AG08395 (cell line): ENCODE measurements around the gene STK26.
"Not testable (repeated sequence)": the region's sequence is repeated elsewhere in the genome, so short reads cannot be mapped to it uniquely, and the experiment has no call there.

ENCODE experiments used
- DNase-seq: peaks from one replicate; pipeline ENCODE4 v3.0.0; 2012; ENCODE audit warnings: mixed read lengths, low spot score

Gene STK26

DNA sequence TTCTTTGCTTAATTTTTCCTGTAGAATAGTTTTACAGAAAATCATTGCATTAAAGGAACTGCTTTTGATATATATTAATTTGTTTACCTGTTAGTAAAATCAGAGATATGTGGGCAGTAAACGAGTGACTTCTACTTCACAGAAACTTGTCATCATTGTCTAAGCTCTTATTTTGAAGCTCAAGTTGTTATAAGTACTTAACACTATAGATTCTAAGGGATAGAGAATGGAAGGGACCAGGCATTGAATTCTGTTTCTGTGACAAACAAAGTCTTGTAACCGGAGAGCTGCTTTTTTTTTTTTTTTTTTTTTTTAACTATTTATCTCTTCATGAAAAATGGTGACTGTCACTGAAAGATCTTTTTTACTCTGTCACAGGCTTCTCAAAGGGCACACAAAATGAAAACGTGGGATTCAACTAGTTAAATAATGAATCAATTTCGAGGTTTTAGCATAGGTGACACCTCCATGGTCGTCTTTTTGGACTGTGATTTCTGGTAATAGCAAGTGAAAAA, 14.4 kb downstream of the STK26 start:
- DNase-seq: no peak

DNA sequence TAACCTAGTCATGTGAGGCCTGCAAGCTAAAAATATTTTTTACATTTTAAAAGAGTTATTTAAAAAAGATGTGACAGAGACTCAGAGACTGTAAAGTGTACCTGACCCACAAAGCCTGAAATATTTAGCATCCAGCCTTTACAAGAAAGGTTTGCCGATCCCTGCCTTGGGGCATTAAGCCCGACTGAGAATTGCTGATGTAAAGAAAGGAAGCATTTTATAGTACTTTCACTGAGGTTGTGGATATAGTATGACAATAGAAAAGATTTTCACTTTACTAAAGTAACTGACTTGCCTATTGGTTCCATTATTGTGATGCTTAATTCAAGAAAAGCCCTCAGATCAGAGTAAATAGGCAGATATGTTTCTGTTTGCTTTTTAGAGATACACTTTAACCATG, 17.0 kb downstream of the STK26 start:
- DNase-seq: no peak

DNA sequence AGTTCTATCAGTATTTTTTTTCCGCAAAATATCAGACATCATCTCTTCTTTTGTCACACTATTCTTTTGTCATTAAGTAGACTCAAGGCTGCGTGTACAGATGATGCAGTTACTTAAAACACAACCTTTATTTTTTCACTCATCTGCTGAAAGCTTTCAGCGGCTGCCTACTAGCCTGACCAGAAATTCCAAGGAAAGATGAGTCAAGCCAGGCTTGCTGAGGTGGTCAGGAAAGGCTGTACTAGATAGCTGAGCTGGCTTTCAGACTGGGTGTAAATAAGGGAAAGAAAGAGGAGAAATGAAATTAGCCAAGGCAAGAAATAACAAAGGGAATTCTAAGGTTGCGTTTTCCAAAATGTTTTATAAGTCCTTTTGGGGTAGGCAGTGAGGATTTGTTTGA, 17.9 kb downstream of the STK26 start:
- peak; percentile 13 for DNase-seq

DNA sequence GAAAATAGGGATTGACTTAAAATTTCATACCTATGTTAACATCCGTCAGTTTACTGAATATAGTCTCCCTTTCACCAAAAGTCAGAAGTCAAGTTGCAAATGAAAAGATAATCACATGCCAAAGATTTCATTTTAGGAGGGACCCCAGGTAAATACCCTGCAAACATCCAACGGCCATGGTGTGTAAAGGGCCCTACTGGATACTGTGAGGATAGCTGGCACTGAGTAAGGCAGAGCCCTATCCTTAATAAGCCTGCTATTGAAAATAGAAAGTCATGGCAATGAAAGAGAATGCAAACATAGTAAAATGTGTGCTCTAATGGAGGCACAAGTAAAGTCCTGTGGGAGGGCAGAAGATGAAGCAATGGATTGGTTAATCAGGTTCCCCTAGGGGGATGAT, 20.9 kb downstream of the STK26 start:
- DNase-seq: no peak

DNA sequence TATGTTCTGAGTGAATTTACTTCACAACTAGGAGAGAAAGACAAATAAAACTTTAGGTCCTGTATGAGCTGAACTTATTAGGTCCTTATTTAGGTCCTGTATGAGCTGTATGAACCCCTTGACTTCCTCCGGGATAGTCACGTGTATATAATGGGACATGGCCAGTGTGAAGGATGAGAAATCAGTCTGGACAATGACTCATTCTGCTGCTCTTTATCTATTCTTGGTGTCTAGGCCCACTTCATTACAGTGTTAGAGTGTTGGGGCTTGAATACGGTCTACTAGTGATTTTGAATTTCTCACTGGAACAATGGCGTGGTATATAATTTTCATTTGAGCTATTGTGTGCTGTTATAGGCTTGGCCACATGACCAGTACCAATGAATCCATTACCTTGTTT, 21.9 kb downstream of the STK26 start:
- DNase-seq: no peak

DNA sequence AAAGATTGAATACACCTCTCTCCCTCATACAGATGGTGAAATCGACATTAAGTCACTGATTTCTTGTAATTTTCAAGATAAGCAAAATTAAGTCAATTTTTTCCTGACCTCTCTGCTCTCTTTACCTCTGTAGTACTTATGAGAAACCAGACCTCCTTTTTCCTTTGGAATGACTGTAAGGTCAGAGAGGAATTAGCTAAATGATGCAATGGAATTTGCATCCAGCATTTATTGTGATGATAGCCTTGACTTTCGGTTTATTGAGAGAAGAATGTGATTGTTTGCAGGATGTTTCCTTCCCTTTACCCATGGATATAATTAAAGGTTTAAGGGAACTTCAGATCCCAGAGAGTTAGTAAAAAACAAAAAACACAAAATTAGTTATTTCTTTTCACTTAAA, 22.4 kb downstream of the STK26 start:
- DNase-seq: no peak

DNA sequence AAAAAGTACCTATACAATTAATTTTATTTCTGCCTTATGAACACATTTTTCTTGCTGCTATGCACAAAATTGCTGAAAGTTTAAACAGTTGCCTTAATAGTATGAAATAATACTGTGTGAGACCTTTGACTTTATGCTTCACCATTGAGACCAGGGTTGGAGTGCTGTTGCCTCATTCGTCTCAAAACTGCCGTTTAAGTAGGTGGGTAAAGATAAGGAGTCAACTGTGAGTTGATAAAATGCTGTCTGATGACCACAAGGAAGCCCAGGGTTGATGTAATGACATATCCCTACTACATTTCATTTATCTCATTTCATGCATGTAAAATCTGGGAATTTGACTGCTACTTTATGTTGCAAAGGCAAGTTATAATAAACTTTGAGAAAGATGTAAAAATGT, 23.4 kb downstream of the STK26 start:
- DNase-seq: no peak

DNA sequence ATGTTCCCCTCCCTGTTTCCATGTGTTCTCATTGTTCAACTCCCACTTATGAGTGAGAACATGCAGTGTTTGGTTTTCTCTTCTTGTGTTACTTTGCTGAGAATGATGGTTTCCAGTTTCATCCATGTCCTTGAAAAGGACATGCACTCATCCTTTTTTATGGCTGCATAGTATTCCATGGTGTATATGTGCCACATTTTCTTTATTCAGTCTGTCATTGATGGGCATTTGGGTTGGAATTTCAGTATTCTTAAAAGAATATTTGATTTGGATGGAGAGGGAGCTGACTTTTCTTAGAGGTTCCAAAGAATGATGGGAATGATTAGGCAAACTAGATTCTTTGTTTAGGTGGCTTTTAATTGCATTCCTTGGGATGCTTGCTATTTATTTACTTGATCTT, 28.7 kb downstream of the STK26 start:
- not testable (repeated sequence) for DNase-seq

DNA sequence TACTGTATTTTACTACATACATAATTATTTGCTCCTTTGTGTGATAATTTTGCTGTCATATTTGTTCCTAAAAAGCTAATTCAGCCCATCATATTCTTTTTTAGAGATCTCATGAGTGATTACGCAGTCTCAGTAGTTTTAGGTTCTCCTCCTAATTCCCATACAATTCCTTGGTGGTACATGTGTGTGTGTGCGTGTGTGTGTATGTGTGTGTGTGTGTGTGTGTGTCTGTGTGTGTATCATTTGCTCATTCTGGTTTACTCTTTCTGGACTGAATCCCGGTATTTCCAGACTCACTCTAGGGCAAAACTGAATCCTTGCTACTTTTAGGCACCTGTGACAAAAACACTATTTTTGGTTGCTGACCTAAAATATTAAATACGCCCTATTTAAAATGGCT, 34.9 kb downstream of the STK26 start:
- DNase-seq: no peak

DNA sequence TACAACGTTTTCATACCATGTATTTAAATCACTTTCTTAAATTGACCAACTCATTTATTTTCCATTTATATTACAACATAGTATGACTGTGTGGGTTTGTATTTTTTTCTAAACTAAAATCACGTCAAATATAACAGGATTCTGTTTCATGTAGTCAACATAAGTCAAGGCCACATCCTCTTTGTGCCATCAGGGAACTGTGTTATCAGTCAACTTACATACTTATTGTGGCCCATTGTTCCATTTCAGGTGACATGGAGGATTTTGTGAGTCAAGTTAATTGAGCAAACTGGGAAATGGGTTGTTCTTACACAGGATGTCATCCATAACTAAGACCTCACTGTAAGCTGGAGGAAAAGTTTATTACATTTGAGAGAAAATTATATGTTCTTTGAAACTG, 35.9 kb downstream of the STK26 start:
- no peak for DNase-seq

DNA sequence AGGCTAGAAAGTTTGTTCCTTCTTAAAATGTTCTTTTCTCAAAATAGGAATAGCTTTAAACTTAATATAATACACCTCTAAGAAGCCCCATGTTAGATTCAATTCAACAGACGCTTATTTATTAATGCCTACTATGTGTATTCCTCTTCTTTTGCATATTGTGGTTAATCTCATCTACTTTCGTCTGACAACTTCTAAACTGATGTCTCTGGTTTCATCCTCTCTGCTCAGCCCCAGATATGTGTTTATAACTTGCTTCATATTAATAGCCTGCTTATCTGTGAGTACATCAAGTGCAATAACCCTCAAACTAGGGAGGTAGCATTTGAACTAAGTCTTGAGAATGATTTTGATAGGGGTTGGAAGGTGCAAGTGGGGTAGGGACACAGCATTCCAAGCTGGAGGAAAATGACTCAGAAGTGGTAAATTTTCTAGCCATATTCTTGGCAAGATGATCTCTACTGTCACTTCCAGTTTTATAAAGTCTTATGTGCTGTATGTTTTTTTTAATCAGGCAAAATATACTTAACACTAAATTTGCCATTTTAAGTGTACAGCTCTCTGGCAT, 37.0 kb downstream of the STK26 start:
- no peak for DNase-seq

DNA sequence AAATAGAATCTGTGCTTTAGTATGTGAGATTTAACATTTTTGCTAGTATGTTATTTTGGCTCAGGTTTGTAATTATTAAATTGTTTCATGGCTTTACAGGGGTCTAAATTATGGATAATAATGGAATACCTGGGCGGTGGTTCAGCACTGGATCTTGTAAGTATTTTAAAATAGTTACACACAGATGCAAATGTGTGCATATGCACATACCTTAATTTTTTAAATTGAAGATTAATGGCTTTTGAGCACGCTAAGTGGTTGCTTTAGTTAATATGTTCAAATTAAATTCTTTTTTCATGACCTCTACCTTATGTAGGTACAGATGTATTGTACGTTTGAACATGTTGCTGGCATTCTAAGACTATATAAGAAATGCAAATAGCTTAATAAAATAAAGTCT, 40.2 kb downstream of the STK26 start:
- no peak for DNase-seq

DNA sequence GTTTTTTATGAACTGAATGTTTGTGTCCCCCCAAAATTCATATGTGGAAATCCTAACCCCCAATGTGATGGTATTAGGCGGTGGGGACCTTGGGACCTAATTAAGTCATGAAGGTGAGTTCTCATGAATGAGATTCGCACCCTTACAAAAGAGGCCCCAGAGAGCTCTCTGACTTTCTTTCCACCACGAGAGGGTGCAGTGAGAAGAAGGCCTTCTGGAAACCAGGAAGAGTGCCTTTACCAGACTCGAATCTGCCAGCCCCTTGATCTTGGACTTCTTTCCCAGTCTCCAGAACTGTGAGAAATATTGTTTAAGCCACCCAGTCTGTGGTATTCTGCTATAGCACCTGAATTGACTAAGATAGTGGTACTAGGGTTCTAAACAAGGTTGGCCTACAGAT, 40.8 kb downstream of the STK26 start:
- DNase-seq: no peak

DNA sequence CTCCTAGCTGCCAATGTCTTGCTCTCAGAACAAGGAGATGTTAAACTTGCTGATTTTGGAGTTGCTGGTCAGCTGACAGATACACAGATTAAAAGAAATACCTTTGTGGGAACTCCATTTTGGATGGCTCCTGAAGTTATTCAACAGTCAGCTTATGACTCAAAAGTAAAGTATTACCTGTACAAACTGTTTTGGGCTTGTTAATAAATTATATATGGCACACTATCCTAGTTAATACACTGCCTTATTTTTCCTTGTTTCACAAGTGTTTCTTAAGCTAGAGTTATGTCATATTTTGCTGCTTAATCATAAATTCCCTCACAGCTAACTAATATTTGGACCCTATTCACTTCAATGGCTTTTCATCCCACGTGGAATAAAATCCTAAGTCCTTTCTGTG, 45.3 kb downstream of the STK26 start:
- no peak for DNase-seq

DNA sequence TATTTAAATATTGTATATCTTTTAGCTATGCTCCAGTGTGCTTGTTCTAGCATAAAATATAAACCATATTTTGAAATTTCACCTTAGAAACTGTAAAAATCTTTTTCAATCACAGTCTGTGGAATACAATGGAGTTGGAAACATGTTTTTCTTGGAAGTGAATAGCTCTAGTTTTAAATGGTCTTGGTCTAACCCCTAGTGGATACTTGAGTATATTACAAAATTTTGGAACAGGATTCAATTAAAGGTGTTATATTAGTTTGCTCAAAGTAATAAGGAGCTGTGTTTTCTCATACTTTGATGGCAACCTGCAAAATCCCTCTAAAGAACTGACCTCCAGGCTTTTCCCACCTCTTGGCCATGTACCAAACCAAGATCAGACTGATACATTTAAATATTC, 48.2 kb downstream of the STK26 start:
- peak; percentile 42 for DNase-seq

DNA sequence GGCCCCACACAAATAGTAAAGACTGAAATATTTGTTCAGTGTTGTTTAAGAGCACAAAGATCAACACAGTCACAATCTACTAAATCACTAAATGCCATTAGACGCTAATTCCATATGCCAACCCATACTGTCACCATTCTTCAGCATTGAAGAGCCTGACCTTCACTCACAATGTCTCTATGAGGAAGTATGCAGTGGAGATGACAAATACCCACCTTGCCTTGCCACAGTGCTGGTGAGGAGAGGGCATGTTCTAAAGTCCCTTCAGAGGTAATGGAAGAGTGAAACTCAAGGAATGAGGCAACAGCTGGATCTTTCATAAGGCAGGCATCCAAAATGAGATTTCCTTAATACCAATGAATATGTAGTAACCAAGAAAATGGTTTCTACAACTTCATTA, 54.3 kb downstream of the STK26 start:
- no peak for DNase-seq

DNA sequence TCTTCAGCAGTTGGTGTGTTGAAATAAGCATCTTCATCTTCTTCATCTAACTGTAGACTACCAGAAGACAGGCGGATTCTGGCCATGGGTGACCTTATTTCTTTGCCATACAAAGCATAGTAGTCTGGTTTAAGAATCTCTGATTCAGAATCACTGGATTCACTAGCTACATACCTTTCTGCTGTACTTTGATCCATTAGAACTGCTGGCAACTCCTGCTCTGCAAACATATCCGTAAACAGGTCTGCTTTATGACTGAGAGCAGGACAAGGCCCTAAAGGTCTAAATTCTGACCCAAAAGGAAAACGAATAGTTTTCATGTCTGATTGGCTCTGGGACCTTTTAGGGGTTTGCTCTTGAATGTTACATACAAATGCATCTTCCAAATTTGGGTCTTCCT, 54.8 kb downstream of the STK26 start:
- no peak for DNase-seq

DNA sequence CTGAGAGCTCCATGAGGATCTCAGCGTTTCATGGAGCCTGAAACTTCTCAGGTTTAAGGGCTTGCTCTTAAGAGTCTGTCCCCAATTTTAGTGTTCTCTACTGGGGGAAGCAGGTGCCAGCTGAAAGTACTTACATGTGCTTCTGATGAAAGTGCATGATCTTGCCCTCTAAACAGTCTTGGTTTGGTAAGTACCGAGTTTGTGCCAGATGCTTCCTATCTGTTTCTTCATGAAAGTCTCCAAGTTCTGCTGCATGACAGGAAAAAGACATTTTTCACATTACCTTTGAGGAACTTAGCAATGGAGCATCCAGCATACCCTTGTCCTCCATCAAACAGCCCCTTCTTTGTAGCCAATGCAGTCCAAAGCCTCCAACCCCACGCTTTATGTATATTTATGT, 62.7 kb downstream of the STK26 start:
- DNase-seq: no peak

DNA sequence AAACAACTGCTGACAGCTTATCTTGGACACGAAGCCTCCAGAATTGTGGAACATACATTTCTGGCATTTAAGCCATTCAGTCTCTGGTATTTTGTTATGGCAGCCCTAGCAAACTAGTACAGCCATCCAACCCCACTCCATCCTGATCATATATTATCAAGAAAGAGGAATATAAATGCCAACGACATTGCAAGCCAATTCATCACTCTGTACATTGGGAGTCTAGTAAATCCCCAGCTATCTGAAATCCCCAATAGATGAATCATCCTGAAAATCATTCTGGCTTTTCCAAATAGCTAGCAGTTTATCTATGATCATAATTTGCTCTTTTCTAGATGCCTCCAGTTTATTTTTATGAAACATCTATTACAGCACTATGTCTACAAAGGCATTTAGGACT, 63.6 kb downstream of the STK26 start:
- DNase-seq: no peak

DNA sequence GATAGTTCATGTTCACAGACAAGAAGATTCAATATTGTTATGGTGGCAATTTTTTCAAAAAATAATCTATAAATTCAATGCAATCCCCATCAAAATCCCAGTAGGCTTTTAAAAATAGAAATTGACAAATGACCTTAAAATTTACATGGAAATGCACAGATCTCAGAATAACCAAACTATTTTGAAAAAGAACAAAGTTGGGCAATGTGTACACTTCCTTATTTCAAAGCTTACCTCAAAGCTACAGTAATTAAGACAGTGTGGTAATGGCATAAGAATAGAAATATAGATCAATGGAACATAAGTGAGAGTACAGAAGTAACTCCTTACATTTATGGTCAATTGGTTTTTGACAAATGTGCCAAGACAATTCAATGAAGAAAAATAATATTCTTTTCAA, 65.8 kb downstream of the STK26 start:
- no peak for DNase-seq

DNA sequence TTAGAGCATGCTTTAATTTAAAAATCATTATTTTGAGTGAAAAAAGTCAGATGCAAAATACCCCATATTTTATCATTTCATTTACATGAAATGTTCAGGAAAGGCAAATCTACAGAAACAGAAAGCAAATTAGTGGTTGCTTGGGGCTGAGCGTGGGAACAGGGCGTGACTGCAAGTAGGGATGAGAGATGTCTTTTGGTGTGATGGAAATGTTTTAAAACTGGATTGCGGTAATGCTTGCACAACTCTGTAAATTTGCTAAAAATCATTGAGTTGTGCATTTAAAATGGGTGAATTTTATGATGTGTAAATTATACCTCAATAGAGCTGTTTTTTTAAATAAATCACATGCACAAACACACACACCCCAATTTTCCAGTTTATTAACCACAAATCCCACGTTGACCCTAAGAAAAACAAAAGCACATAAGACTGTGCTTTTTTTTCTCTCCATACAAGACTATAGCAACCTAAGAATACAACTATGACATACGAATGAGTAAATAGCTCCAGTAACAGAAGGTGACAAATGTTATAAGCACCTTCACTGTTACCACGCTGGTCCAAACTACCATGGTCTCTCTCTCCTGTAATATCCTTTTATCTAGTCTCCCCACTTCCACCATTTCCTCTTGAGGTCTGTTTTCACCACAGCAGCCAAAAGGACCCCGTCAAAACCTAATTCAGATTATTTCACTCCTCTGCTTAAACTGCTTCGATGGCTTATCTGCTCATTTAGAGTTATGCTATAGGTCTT, 67.5 kb downstream of the STK26 start:
- no peak for DNase-seq

DNA sequence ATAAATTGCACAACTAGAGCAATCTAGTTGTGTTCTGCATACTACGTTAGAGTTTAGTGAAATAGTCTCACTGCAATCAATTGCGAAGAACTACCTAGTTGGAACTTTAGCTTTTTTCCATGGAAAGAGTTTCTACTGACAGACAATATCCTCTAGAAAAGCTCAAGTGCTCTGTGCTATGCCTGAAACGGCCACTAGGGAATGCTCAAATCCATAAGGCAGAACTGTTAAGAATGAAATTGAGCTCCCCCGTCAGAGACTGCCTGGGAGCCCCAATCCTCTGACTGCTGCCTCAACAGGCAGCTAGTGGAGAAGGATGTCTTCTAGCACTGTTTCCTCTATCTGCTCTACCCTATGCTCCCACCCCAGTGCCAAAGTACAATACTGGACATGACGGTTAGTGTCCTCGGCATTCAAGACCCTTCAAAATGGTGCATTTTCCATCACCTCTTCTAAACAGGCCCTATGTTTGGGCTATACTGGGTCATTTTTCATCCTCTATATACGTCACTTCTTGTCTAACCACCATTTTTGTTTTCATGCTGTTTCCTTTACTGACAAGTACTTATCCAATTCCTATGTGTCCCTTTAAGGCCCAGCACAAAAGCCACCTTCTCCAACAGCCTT, 69.5 kb downstream of the STK26 start:
- DNase-seq: peak; percentile 65

DNA sequence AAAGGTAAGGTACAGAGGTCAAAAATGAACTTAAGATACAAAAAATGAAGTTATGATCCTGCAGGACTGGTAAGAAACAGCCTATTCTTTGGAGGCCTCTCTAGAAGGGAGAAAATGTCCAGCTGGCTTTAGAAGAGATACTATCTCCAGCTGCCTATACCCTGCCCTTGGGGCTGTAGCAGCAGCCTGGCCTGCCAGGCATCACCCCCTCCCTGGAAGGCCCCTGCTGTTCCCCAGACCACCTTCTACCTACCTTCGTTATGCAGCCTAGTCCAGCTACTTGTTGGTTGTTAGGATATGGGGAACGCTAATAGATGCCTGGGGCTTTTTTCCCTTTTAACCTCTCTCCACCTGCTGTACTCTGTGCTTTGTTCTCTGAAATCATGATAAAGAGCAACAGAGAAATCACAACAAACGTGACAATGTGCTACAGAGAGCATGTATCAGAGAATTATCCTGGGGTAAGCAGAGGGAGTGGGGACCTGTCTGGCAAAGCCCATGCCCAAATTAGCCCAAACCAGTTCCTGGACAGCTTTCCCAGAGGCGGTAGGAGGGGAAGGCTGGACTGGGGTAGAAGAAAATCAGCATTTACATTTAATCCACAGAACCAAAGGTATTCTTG, 70.2 kb downstream of the STK26 start:
- no peak for DNase-seq
